SK-N-SH treated with all-trans-retinoic acid at 6 μM for 48 hours (cell line): Measurements from ENCODE around the gene ACSL6.

ENCODE experiments used
- ATAC-seq: fragments of 200-7000 bp; cut with Tn5 transposase; 3 replicates; pipeline ENCODE4 v1.9.1; 2020; ENCODE audit warnings: mild to moderate bottlenecking, moderate library complexity
- ARNTL ChIP-seq: fragments of 450-650 bp; formaldehyde crosslinking; IDR thresholded peaks from 2 replicates; pipeline ENCODE4 v1.5.0; 2020; ENCODE audit warnings: low read depth, mild to moderate bottlenecking, moderate library complexity, borderline replicate concordance
- BACH2 ChIP-seq: fragments of 250-450 bp; sonication (Bioruptor Pico); IDR thresholded peaks from 2 replicates; pipeline ENCODE4 v1.9.0; 2021; ENCODE audit warnings: mild to moderate bottlenecking, borderline replicate concordance
- CSDC2 ChIP-seq: fragments of 250-450 bp; sonication (Bioruptor Pico); IDR thresholded peaks from 2 replicates; pipeline ENCODE4 v1.5.0; 2020; ENCODE audit warnings: mild to moderate bottlenecking, moderate library complexity
- CSRNP3 ChIP-seq: fragments of 250-450 bp; sonication (Bioruptor Pico); IDR thresholded peaks from 2 replicates; pipeline ENCODE4 v1.5.1; 2021; ENCODE audit warnings: mild to moderate bottlenecking, moderate library complexity
- ESRRG ChIP-seq: fragments of 250-450 bp; sonication (Bioruptor Pico); IDR thresholded peaks from 2 replicates; pipeline ENCODE4 v1.6.1; 2021; ENCODE audit warnings: mild to moderate bottlenecking
- GLIS3 ChIP-seq: fragments of 250-450 bp; sonication (Bioruptor Pico); IDR thresholded peaks from 2 replicates; pipeline ENCODE4 v1.5.0; 2020; ENCODE audit warnings: mild to moderate bottlenecking, moderate library complexity
- ISL1 ChIP-seq: fragments of 250-450 bp; sonication (Bioruptor Pico); IDR thresholded peaks from 2 replicates; pipeline ENCODE4 v2.1.2; 2022; ENCODE audit warnings: mild to moderate bottlenecking, moderate library complexity
- OSR1 ChIP-seq: fragments of 250-450 bp; sonication (Bioruptor Pico); IDR thresholded peaks from 2 replicates; pipeline ENCODE4 v1.8.0; 2022; ENCODE audit warnings: moderate library complexity, mild to moderate bottlenecking, inconsistent platforms
- PPARA ChIP-seq: fragments of 250-450 bp; sonication (Bioruptor Pico); IDR thresholded peaks from 2 replicates; pipeline ENCODE4 v1.5.0; 2020; ENCODE audit warnings: mild to moderate bottlenecking, borderline replicate concordance
- RARB ChIP-seq: fragments of 250-450 bp; sonication (Bioruptor Pico); IDR thresholded peaks from 2 replicates; pipeline ENCODE4 v1.8.0; 2021; ENCODE audit warnings: mild to moderate bottlenecking, moderate library complexity
- TCF4 ChIP-seq: fragments of 250-450 bp; sonication (Bioruptor Pico); IDR thresholded peaks from 2 replicates; pipeline ENCODE4 v1.8.0; 2021; ENCODE audit warnings: mild to moderate bottlenecking, moderate library complexity, borderline replicate concordance
- TOX ChIP-seq: fragments of 250-450 bp; sonication (Bioruptor Pico); IDR thresholded peaks from 2 replicates; pipeline ENCODE4 v1.8.0; 2021; ENCODE audit warnings: mild to moderate bottlenecking, moderate library complexity, borderline replicate concordance
- TSHZ2 ChIP-seq: fragments of 250-450 bp; sonication (Bioruptor Pico); IDR thresholded peaks from 2 replicates; pipeline ENCODE4 v1.5.0; 2020; ENCODE audit warnings: mild to moderate bottlenecking, moderate library complexity
- ZC3H10 ChIP-seq: fragments of 250-450 bp; sonication (Bioruptor Pico); IDR thresholded peaks from 2 replicates; pipeline ENCODE4 v1.5.1; 2021; ENCODE audit warnings: mild to moderate bottlenecking, moderate library complexity
- ZFP3 ChIP-seq: fragments of 250-450 bp; sonication (Bioruptor Pico); IDR thresholded peaks from 2 replicates; pipeline ENCODE4 v1.5.0; 2020; ENCODE audit warnings: mild to moderate bottlenecking, moderate library complexity
- ZNF565 ChIP-seq: fragments of 450-650 bp; formaldehyde crosslinking; conservative IDR thresholded peaks from 2 replicates; pipeline ENCODE4 v1.5.0; 2020; ENCODE audit warnings: low read depth, mild to moderate bottlenecking, moderate library complexity
- ZNF8 ChIP-seq: fragments of 450-650 bp; formaldehyde crosslinking; IDR thresholded peaks from 2 replicates; pipeline ENCODE4 v1.5.0; 2020; ENCODE audit warnings: mild to moderate bottlenecking, moderate library complexity
- TF ChIP-seq, protein P1 (sequence below): fragments of 250-450 bp; sonication (Bioruptor Pico); IDR thresholded peaks from 2 replicates; pipeline ENCODE4 v1.5.1; 2020; ENCODE audit warnings: low read depth, mild to moderate bottlenecking, moderate library complexity
- TF ChIP-seq, protein P2 (sequence below): fragments of 250-450 bp; sonication (Bioruptor Pico); IDR thresholded peaks from 2 replicates; pipeline ENCODE4 v1.8.0; 2021; ENCODE audit warnings: low read depth, mild to moderate bottlenecking, moderate library complexity, borderline replicate concordance
- TF ChIP-seq, protein P3 (sequence below): fragments of 250-450 bp; sonication (Bioruptor Pico); IDR thresholded peaks from 2 replicates; pipeline ENCODE4 v1.8.0; 2020; ENCODE audit warnings: mild to moderate bottlenecking, moderate library complexity, borderline replicate concordance

The ACSL6 gene

DNA sequence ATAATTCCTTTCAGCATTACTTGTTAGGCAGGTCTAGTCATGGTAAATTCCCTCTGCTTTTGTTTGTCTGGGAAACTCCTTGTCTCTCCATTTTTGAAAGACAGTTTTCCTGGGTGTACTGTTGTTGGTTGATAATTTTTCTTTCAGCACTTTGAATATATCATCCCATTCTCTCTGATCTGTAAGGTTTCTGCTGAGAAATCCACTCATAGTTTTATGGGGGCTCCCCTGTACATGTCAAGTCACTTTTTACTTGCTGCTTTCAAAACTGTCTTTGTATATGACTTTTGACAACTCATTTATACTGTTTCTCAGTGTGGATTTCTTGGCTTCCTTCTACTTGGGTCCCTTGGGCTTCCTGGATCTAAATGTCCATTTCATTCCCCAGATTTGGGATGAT lies 82.5 kb downstream of the ACSL6 start:
- ATAC-seq: no peak

DNA sequence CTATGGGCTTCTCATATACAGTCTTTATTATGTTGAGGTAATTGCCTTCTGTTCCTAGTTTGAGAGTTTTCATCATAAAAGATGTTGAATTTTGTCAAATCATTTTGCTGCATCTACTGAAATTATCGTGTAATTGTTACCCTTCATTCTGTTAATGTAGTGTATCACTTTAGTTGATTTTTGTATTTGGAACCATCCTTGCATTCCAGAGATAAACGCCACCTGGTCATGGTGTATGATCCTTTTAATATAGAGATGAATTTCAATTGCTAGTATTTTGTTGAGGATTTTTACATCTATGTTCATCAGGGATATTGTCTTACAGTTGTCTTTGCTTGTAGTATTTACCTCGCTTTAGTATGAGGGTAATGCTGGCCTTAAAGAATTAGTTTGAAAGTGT lies 85.3 kb downstream of the ACSL6 start:
- ATAC-seq: no peak
- TF ChIP-seq CSDC2 (CRISPR knock-in tag) (no peak), ARNTL (CRISPR knock-in tag) (no peak), ZFP3 (no peak), ISL1 (CRISPR knock-in tag) (no peak), RARB (CRISPR knock-in tag) (no peak), ZC3H10 (no peak), TSHZ2 (CRISPR knock-in tag) (no peak), PPARA (CRISPR knock-in tag) (no peak), TCF4 (CRISPR knock-in tag) (no peak), GLIS3 (CRISPR knock-in tag) (no peak), ZNF8 (CRISPR knock-in tag) (no peak), OSR1 (CRISPR knock-in tag) (no peak), CSRNP3 (CRISPR knock-in tag) (no peak), TOX (no peak)
- TF ChIP-seq, protein P1, sequence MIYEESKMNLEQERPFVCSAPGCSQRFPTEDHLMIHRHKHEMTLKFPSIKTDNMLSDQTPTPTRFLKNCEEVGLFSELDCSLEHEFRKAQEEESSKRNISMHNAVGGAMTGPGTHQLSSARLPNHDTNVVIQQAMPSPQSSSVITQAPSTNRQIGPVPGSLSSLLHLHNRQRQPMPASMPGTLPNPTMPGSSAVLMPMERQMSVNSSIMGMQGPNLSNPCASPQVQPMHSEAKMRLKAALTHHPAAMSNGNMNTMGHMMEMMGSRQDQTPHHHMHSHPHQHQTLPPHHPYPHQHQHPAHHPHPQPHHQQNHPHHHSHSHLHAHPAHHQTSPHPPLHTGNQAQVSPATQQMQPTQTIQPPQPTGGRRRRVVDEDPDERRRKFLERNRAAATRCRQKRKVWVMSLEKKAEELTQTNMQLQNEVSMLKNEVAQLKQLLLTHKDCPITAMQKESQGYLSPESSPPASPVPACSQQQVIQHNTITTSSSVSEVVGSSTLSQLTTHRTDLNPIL (CRISPR knock-in tag): no peak

More for the DNA sequence above, 82.5 kb downstream of the ACSL6 start:
- TF ChIP-seq, protein P1 (CRISPR knock-in tag): no peak
- TF ChIP-seq TOX: no peak
- TF ChIP-seq BACH2 (CRISPR knock-in tag): no peak
- TF ChIP-seq ZFP3: no peak
- TF ChIP-seq ESRRG: no peak
- no peak for TF ChIP-seq ARNTL (CRISPR knock-in tag)
- TF ChIP-seq TSHZ2 (CRISPR knock-in tag): no peak
- no peak for TF ChIP-seq ZC3H10
- TF ChIP-seq ISL1 (CRISPR knock-in tag): no peak
- TF ChIP-seq, protein P2, sequence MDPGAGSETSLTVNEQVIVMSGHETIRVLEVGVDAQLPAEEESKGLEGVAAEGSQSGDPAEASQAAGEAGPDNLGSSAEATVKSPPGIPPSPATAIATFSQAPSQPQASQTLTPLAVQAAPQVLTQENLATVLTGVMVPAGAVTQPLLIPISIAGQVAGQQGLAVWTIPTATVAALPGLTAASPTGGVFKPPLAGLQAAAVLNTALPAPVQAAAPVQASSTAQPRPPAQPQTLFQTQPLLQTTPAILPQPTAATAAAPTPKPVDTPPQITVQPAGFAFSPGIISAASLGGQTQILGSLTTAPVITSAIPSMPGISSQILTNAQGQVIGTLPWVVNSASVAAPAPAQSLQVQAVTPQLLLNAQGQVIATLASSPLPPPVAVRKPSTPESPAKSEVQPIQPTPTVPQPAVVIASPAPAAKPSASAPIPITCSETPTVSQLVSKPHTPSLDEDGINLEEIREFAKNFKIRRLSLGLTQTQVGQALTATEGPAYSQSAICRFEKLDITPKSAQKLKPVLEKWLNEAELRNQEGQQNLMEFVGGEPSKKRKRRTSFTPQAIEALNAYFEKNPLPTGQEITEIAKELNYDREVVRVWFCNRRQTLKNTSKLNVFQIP (CRISPR knock-in tag): no peak
- TF ChIP-seq ZNF8 (CRISPR knock-in tag): no peak
- TF ChIP-seq, protein P3, sequence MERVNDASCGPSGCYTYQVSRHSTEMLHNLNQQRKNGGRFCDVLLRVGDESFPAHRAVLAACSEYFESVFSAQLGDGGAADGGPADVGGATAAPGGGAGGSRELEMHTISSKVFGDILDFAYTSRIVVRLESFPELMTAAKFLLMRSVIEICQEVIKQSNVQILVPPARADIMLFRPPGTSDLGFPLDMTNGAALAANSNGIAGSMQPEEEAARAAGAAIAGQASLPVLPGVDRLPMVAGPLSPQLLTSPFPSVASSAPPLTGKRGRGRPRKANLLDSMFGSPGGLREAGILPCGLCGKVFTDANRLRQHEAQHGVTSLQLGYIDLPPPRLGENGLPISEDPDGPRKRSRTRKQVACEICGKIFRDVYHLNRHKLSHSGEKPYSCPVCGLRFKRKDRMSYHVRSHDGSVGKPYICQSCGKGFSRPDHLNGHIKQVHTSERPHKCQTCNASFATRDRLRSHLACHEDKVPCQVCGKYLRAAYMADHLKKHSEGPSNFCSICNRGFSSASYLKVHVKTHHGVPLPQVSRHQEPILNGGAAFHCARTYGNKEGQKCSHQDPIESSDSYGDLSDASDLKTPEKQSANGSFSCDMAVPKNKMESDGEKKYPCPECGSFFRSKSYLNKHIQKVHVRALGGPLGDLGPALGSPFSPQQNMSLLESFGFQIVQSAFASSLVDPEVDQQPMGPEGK (CRISPR knock-in tag): no peak
- no peak for TF ChIP-seq RARB (CRISPR knock-in tag)
- no peak for TF ChIP-seq TCF4 (CRISPR knock-in tag)
- no peak for TF ChIP-seq PPARA (CRISPR knock-in tag)
- no peak for TF ChIP-seq GLIS3 (CRISPR knock-in tag)
- TF ChIP-seq ZNF565: no peak
- no peak for TF ChIP-seq OSR1 (CRISPR knock-in tag)
